ENCODE data around the gene HAUS3. TPM values are rescaled to one million over a fixed set of nuclear protein-coding genes. Genes with fewer than 3 reads are reported as not detected.

The HAUS3 gene
- total RNA-seq, 1 experiment from 2014 or later = 17.3 TPM

DNA sequence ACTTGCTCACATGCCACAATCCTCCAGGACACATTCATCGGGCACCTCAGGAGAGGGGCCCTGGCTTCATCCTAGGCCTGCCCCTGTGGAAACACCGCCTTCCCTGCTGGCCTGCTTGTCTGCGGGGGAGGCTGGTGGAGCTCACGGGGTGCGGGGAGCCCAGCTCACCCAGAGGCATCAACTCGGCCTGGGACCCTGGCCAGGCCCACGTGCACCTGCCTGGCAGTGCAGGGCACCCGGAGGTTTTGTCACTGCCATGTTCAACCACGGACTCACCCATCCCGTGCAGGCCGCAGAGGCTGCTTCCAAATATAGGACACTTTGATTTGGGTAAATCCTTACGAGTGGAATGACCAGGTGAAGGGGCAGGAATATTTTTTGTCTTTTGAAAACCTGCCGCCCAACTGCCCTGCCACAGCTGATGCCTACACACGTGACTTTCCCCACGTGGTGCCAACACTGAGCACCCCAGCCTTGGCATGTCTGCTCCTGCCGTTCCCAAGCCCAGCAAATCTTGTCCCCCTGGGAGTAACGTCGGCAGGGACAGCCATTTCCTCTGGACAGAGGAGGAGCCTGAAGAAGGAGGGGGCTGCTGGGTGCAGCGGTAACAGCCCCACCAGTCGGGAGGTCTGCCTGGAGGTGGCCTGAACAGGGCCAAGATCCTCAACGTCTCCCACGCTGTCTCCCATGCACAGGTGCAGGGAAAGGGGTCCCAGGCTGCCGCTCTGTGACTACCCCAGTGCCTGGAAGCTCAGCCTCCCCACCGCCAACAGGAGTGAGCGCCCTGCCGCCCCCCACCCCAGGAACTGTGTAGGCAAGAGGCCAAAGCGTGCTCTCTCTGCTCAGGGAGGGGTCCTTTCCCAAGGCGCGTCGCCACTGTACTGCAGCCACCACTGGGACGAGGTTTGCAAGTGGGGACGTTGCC lies 11.5 kb upstream of the HAUS3 start:
- ATAC-seq (no peak), DNase-seq (ENCODE audit: low read depth, low spot score) (no peak)
- Histone ChIP-seq H4K20me1 (ENCODE audit: insufficient read depth) (no peaks in the 10 kb centered on the region), H3K9me3 (ENCODE audit: control insufficient read depth in 1 of 2, insufficient read depth in 1 of 2, low read depth in 1 of 2, low read length in 2 of 2) (no peaks in the 10 kb centered on the region), H3K9me2 (ENCODE audit: insufficient read depth) (no peaks in the 10 kb centered on the region), H3K79me2 (ENCODE audit: insufficient read depth, low read length) (no peaks in the 10 kb centered on the region), H3K4me1 (ENCODE audit: control insufficient read depth in 1 of 2, insufficient read depth in 2 of 2, low read length in 2 of 2) (no peaks in the 10 kb centered on the region), H3K4me2 (ENCODE audit: low read length) (no peak overlapping the region), H3K9ac (ENCODE audit: low read length) (no peak overlapping the region), H3K36me3 (ENCODE audit: control insufficient read depth in 1 of 2, insufficient read depth in 2 of 2, low read length in 2 of 2) (no peaks in the 10 kb centered on the region), H2AFZ (ENCODE audit: low read depth, low read length, poor library complexity, severe bottlenecking) (no peak overlapping the region), H3K27me3 (ENCODE audit: insufficient read depth, low read length) (no peaks in the 10 kb centered on the region), H3K27ac (ENCODE audit: low read depth, low read length) (no peak overlapping the region), H3K4me3 (replicated peaks in 1 of 2; ENCODE audit: low read depth in 1 of 2, low read length in 2 of 2) (no peak overlapping the region)
- POLR2A ChIA-PET = no interaction called here
- intact Hi-C loops (cut with micrococcal nuclease) = no loop called here
- RAD21 ChIA-PET (ENCODE audit: low non-redundant PET in 1 of 2, low total read pairs in 2 of 2, uncharacterized antibody in 2 of 2, unreplicated experiment in 2 of 2) = no interaction called here
- CTCF ChIA-PET = no interaction called here
- no TSS peak for BruUV-seq (replicated peaks)
- no peak for TF ChIP-seq SRF (IDR thresholded peaks at IDR 0.05; ENCODE audit: low read depth)
- no peak for TF ChIP-seq SIN3A (IDR thresholded peaks at IDR 0.05; ENCODE audit: low read depth)
- no peak for TF ChIP-seq JUND (IDR thresholded peaks at IDR 0.05)
- TF ChIP-seq EZH2phosphoT487 (IDR thresholded peaks at IDR 0.05; ENCODE audit: borderline replicate concordance) = no peak
- TF ChIP-seq TCF7L2 (IDR thresholded peaks at IDR 0.05; ENCODE audit: borderline replicate concordance, extremely low read depth, insufficient read depth, insufficient read length) = no peak
- no peak for TF ChIP-seq RAD21 (IDR thresholded peaks at IDR 0.05; ENCODE audit: low read depth)
- no peak for TF ChIP-seq YY1 (IDR thresholded peaks at IDR 0.05; ENCODE audit: extremely low read depth, insufficient replicate concordance, low read depth, low read length)
- TF ChIP-seq, protein P1, sequence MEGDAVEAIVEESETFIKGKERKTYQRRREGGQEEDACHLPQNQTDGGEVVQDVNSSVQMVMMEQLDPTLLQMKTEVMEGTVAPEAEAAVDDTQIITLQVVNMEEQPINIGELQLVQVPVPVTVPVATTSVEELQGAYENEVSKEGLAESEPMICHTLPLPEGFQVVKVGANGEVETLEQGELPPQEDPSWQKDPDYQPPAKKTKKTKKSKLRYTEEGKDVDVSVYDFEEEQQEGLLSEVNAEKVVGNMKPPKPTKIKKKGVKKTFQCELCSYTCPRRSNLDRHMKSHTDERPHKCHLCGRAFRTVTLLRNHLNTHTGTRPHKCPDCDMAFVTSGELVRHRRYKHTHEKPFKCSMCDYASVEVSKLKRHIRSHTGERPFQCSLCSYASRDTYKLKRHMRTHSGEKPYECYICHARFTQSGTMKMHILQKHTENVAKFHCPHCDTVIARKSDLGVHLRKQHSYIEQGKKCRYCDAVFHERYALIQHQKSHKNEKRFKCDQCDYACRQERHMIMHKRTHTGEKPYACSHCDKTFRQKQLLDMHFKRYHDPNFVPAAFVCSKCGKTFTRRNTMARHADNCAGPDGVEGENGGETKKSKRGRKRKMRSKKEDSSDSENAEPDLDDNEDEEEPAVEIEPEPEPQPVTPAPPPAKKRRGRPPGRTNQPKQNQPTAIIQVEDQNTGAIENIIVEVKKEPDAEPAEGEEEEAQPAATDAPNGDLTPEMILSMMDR (IDR thresholded peaks at IDR 0.05 in 2 of 3, conservative IDR thresholded peaks at IDR 0.05 in 1 of 3; ENCODE audit: borderline replicate concordance in 1 of 3, insufficient read depth in 1 of 3, low read depth in 2 of 3, low read length in 2 of 3) = no peak
- no peak for TF ChIP-seq EGR1 (IDR thresholded peaks at IDR 0.05; ENCODE audit: low read depth)
- no peak for TF ChIP-seq MAX (IDR thresholded peaks at IDR 0.05)
- no peak for TF ChIP-seq POLR2AphosphoS5 (IDR thresholded peaks at IDR 0.05; ENCODE audit: low read depth, low read length)
- no peak for TF ChIP-seq EZH2 (IDR thresholded peaks at IDR 0.05)
- no peak for TF ChIP-seq POLR2A (IDR thresholded peaks at IDR 0.05; ENCODE audit: borderline replicate concordance, extremely low read depth, insufficient read depth, insufficient read length)
- no peak for TF ChIP-seq CEBPB (IDR thresholded peaks at IDR 0.05; ENCODE audit: low read depth)
- no peak for TF ChIP-seq REST (IDR thresholded peaks at IDR 0.05; ENCODE audit: low read depth)
- no peak for TF ChIP-seq ZNF274 (IDR thresholded peaks at IDR 0.05; ENCODE audit: low read depth, low read length)
- TF ChIP-seq CBX3 (IDR thresholded peaks at IDR 0.05; ENCODE audit: low read depth) = no peak
- TF ChIP-seq SP1 (IDR thresholded peaks at IDR 0.05; ENCODE audit: low read depth) = no peak
- no peak for TF ChIP-seq ZBTB33 (IDR thresholded peaks at IDR 0.05; ENCODE audit: extremely low read depth, insufficient replicate concordance, low read length)
